ENCODE results near the gene ANKRD34A.

Gene ANKRD34A

GRCh38 chr1:145965119-145965744 is 857 bp upstream of the ANKRD34A start:
- peak overlapping the region; percentile 80 for H3K4me3 ChIP-seq (replicated peaks; ENCODE audit: low read depth, low read length)
- no peak for DNase-seq (ENCODE audit: extremely low read depth, low read depth)
- TF ChIP-seq, protein P1, sequence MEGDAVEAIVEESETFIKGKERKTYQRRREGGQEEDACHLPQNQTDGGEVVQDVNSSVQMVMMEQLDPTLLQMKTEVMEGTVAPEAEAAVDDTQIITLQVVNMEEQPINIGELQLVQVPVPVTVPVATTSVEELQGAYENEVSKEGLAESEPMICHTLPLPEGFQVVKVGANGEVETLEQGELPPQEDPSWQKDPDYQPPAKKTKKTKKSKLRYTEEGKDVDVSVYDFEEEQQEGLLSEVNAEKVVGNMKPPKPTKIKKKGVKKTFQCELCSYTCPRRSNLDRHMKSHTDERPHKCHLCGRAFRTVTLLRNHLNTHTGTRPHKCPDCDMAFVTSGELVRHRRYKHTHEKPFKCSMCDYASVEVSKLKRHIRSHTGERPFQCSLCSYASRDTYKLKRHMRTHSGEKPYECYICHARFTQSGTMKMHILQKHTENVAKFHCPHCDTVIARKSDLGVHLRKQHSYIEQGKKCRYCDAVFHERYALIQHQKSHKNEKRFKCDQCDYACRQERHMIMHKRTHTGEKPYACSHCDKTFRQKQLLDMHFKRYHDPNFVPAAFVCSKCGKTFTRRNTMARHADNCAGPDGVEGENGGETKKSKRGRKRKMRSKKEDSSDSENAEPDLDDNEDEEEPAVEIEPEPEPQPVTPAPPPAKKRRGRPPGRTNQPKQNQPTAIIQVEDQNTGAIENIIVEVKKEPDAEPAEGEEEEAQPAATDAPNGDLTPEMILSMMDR (IDR thresholded peaks at IDR 0.05; ENCODE audit: low read depth, low read length, missing control alignments), result no peak

DNA sequence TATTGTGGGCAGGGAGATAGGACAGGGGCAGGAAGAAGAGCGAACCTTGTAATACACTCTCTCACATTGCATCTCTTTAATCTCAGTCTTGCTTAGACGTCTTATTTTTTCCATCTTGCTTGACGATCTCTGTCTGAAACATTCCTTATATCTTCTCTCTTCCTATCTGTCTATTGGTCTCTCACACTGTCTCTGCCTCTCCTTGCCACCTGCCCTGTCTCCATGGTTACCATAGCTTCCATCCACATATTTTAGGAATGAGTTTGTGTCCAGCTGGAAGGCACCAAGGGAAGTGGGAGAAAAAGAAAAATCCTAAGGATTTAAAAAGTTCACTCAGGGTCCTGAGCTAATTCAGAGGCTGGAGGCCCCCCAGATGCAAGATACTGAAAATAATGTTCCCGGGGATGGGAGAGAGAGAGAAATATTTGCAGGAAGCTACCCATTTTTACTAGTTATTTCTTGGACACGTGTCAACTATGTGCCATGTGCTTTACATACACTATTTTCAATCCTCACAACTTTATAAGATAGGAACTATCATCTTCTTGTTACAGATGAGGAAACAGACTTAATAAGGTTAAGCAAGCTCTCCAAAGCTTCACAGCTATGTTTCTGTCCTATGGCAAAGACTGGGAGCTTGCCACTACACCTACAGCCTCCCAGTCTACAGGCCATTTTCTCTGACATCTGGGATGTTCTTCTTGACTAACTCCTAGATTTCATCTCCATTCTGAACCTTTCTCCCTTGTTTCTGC is 933 bp downstream of the ANKRD34A start:
- TF ChIP-seq, protein P1 (IDR thresholded peaks at IDR 0.05; ENCODE audit: low read depth, low read length, missing control alignments), result no peak
- peak overlapping the region; percentile 80 for H3K4me3 ChIP-seq (replicated peaks; ENCODE audit: low read depth, low read length)
- no peak for DNase-seq (ENCODE audit: extremely low read depth, low read depth)

GRCh38 chr1:145962157-145963102 is 1.9 kb downstream of the ANKRD34A start:
- H3K4me3 ChIP-seq (replicated peaks; ENCODE audit: low read depth, low read length), result peak overlapping the region; percentile 80
- no peak for DNase-seq (ENCODE audit: extremely low read depth, low read depth)
- TF ChIP-seq, protein P1 (IDR thresholded peaks at IDR 0.05; ENCODE audit: low read depth, low read length, missing control alignments), result no peak

DNA sequence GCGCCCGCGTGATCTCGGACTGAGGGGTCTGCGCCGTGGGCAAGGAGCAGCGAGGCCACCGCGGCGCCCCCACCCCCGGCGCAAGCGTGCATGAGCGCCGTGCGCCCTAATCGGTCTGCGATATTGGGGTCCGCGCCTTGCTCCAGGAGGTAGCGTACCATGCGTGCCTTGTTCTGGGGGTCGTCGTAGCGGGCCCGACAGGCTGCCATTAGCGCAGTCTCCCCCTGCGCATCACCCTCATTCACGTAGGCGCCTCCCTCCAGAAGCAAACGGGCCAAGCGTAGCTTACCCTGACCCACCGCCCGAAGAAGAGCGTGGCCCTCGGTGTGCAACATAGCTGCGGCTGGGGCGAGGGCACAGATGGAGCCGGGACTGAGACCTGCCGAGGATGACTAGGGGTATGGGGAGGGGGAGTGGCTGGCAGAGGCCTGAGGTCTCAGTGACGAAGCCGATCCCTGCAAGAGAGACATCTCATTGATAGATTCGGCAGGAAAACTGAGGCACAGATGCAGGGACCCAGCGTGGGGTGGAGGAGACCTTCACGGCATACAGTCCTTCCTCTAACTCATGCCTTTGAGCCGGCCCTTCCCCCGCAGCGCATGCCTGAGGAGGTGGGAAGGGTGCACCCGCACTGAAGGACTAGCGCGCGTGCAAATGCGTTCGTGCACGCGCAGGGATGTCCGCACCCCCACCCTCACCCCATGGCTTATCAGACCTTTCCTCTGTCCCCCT is 2.8 kb downstream of the ANKRD34A start:
- peak overlapping the region; percentile 80 for H3K4me3 ChIP-seq (replicated peaks; ENCODE audit: low read depth, low read length)
- no peak for DNase-seq (ENCODE audit: extremely low read depth, low read depth)
- TF ChIP-seq, protein P1 (IDR thresholded peaks at IDR 0.05; ENCODE audit: low read depth, low read length, missing control alignments), result no peak

DNA sequence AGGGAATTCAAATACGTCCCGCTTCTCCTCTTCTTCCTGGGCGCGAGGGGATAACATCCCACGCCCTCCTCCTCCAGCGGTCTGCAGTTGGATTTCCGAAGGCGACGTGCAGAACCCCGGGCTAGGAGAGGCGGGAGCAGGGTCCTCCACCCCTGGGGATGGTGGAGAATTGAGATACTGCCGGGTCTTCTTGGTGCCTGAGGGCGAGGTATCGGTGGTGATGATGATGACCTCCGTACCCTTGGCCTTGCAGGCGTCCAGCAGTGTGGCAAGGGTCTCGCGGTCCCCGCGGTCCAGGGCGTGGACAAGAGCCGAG is 3.3 kb downstream of the ANKRD34A start:
- TF ChIP-seq, protein P1 (IDR thresholded peaks at IDR 0.05; ENCODE audit: low read depth, low read length, missing control alignments), result no peak
- peak overlapping the region; percentile 80 for H3K4me3 ChIP-seq (replicated peaks; ENCODE audit: low read depth, low read length)
- DNase-seq (ENCODE audit: extremely low read depth, low read depth), result no peak

DNA sequence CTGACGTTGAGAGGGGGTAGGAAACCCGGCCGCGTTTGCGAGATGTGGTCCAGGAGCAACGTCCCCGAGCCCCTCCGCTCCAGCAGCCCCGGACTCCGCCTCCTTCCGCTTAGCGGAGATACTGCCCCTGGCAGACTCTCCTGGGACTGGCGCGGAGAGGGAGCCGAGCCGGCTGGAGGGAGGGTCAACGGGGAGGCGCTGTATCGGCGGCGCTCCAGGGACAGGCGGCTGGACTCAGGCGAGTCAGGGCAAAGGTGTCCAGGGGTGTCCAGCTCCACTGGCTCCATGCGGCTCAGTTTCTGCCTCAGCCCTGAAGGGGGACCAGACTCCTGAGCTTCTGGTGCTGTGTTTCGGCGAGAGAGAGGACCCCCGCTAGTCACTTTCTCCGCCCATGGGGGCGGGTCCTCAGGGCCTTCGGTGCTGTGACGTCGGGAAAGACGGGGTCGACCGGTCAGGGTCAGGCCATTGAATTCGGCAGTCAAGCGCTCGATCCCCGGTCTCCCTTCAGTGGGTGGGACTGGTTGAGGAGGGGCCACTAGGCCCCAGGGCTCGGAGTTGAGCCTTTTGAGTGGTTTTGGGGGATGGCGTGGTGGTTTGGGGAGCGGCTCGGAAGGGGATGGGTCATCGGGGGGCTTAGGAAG is 3.8 kb downstream of the ANKRD34A start:
- TF ChIP-seq, protein P1 (IDR thresholded peaks at IDR 0.05; ENCODE audit: low read depth, low read length, missing control alignments), result peak; percentile 4
- peak overlapping the region; percentile 80 for H3K4me3 ChIP-seq (replicated peaks; ENCODE audit: low read depth, low read length)
- no peak for DNase-seq (ENCODE audit: extremely low read depth, low read depth)
